K562 (cell line): ENCODE measurements around the gene PREX1. TPM values are rescaled to one million over a fixed set of nuclear protein-coding genes. Genes with fewer than 3 reads are reported as not detected.

Experiments used
- ATAC-seq: fragments of 200-7000 bp; cut with Tn5 transposase; 3 replicates; pipeline ENCODE4 v1.9.1; 2020; ENCODE audit warnings: moderate library complexity
- BruUV-seq: library from RNA; stranded (reverse); fragments of 400-500 nt; replicated peaks from 2 replicates; lab custom pipeline; 2021; lab: Mats Ljungman, UMichigan
- CTCF ChIA-PET: fragments of 300-600 bp; formaldehyde crosslinking; extraction: SDS; loops from one replicate; lab custom pipeline; 2021; ENCODE audit warnings: low intra/inter-chr PET ratio; lab: Yijun Ruan, JAX
- POLR2A ChIA-PET: fragments of 300-600, 350-650 bp; sonication (Branson Sonifier 250); formaldehyde crosslinking; extraction: SDS; loops from one replicate; lab custom pipeline; 2021; ENCODE audit warnings: antibody characterized with exemption, inconsistent platforms; lab: Yijun Ruan, JAX
- DNase-seq, 4 experiments: peaks; one replicate each; pipeline versions ENCODE4 v3.0.0 to v3.0.0-alpha.2; 2011 to 2018; ENCODE audit warnings: low spot score in 3 of 4, mixed read lengths in 3 of 4; ENCODE audit errors: extremely low read depth in 1 of 4
- FAIRE-seq: peaks from 2 replicates; lab custom pipeline; 2011; peaks lifted over from hg19 to GRCh38; lab: Jason Lieb, UNC
- H2AFZ ChIP-seq: 2 replicates; pipeline ENCODE4 v1.6.0; 2011; ENCODE audit warnings: low read depth, low read length, control low read depth, inconsistent platforms
- H3K27ac ChIP-seq: fragments of 200-600 bp; 3 replicates; pipeline ENCODE4 v1.8.0; 2011; ENCODE audit warnings: low read depth, mild to moderate bottlenecking, control low read depth, inconsistent platforms, low read length, moderate library complexity, mixed read lengths; ENCODE audit errors: extremely low read depth
- H3K27me3 ChIP-seq, 2 experiments: fragments of 300-600 bp in 1 of 2; 2 replicates in 1 of 2; 3 replicates in 1 of 2; pipeline versions ENCODE4 v1.6.0 to v1.8.0; 2011; ENCODE audit warnings: inconsistent platforms in 2 of 2, low read length in 2 of 2, mild to moderate bottlenecking in 1 of 2, mixed read lengths in 1 of 2, moderate library complexity in 1 of 2; ENCODE audit not compliant: control insufficient read depth in 2 of 2, insufficient read depth in 2 of 2
- H3K36me3 ChIP-seq: fragments of 300-600 bp; 3 replicates; pipeline ENCODE4 v1.8.0; 2011; ENCODE audit warnings: mild to moderate bottlenecking, low read length, inconsistent platforms; ENCODE audit not compliant: control insufficient read depth, insufficient read depth
- H3K4me1 ChIP-seq, 2 experiments: fragments of 200-600 bp in 1 of 2; replicated peaks in 1 of 2; 2 replicates in 1 of 2; 3 replicates in 1 of 2; pipeline versions ENCODE4 v1.5.1 to v1.8.0; 2011; ENCODE audit warnings: inconsistent platforms in 2 of 2, low read length in 2 of 2, mild to moderate bottlenecking in 1 of 2, mixed read lengths in 1 of 2, moderate library complexity in 1 of 2; ENCODE audit not compliant: control insufficient read depth in 2 of 2, insufficient read depth in 2 of 2
- H3K4me2 ChIP-seq: 2 replicates; pipeline ENCODE4 v1.6.1; 2011; ENCODE audit warnings: low read length, control low read depth, inconsistent platforms, mixed read lengths; ENCODE audit not compliant: insufficient read depth
- H3K4me3 ChIP-seq: fragments of 200-600 bp; sonication (generic), shearing (Covaris generic); 2 replicates; pipeline ENCODE4 v1.5.1; 2016; ENCODE audit warnings: control low read depth, inconsistent platforms
- H3K79me2 ChIP-seq: fragments of 200-600 bp; 3 replicates; pipeline ENCODE4 v1.8.0; 2011; ENCODE audit warnings: low read length, inconsistent platforms; ENCODE audit not compliant: control insufficient read depth, insufficient read depth
- H3K9ac ChIP-seq, 2 experiments: 2 replicates each; pipeline versions ENCODE4 v1.6.0 to v1.6.1; 2011; ENCODE audit warnings: low read depth in 2 of 2, low read length in 2 of 2, control low read depth in 1 of 2, inconsistent platforms in 1 of 2, mild to moderate bottlenecking in 1 of 2, mixed read lengths in 1 of 2; ENCODE audit not compliant: insufficient read depth in 1 of 2
- H3K9me1 ChIP-seq: one replicate; pipeline ENCODE4 v1.6.0; 2011; ENCODE audit warnings: inconsistent platforms, mild to moderate bottlenecking, low read length, moderate library complexity; ENCODE audit not compliant: control insufficient read depth, insufficient read depth
- H3K9me3 ChIP-seq: replicated peaks from 2 replicates; pipeline ENCODE4 v1.5.1; 2011; ENCODE audit warnings: low read depth, low read length, inconsistent platforms; ENCODE audit not compliant: control insufficient read depth, insufficient read depth
- H4K20me1 ChIP-seq: replicated peaks from 2 replicates; pipeline ENCODE4 v1.6.1; 2011; ENCODE audit warnings: low read length, inconsistent platforms, mixed read lengths; ENCODE audit not compliant: control insufficient read depth, insufficient read depth
- HMG20B ChIP-seq: fragments of 250-450 bp; sonication (Bioruptor Pico); IDR thresholded peaks from 2 replicates; pipeline ENCODE4 v1.5.0; 2021; ENCODE audit warnings: mild to moderate bottlenecking
- KLF13 ChIP-seq: fragments of 450-650 bp; IDR thresholded peaks from 2 replicates; pipeline ENCODE4 v1.6.1; 2016; ENCODE audit warnings: missing genetic modification characterization, low read depth, mild to moderate bottlenecking, missing compliant biosample characterization, moderate library complexity, borderline replicate concordance
- NCOR1 ChIP-seq: fragments of 450-650 bp; IDR thresholded peaks from 2 replicates; pipeline ENCODE4 v1.6.1; 2016; ENCODE audit warnings: mild to moderate bottlenecking, moderate library complexity
- SAFB ChIP-seq: fragments of 200-400 bp; formaldehyde crosslinking; IDR thresholded peaks from 2 replicates; pipeline ENCODE4 v1.6.1; 2017; ENCODE audit warnings: low read depth, low read length, borderline replicate concordance
- SMAD3 ChIP-seq: fragments of 450-650 bp; formaldehyde crosslinking; conservative IDR thresholded peaks from 2 replicates; pipeline ENCODE4 v1.4.0; 2020; ENCODE audit warnings: mild to moderate bottlenecking
- SRF ChIP-seq, 2 experiments: fragments of 250-450, 450-650 bp in 1 of 2; sonication (Bioruptor Pico) in 1 of 2; sonication (generic) in 1 of 2; formaldehyde crosslinking; IDR thresholded peaks; 2 replicates each; pipeline versions ENCODE4 v1.5.0 to v1.5.1; 2020 to 2022; ENCODE audit warnings: mild to moderate bottlenecking in 1 of 2, missing genetic modification reagents in 1 of 2
- SRSF7 ChIP-seq: fragments of 200-400 bp; formaldehyde crosslinking; optimal IDR thresholded peaks from 2 replicates; pipeline ENCODE3; 2017; ENCODE audit warnings: mild to moderate bottlenecking, low read depth, low read length
- TAL1 ChIP-seq: fragments of 450-650 bp; IDR thresholded peaks from 2 replicates; pipeline ENCODE4 v1.6.1; 2016; ENCODE audit warnings: mild to moderate bottlenecking
- ZNF282 ChIP-seq: sonication (generic); formaldehyde crosslinking; IDR thresholded peaks from 2 replicates; pipeline ENCODE4 v1.8.1; 2023; ENCODE audit warnings: missing genetic modification reagents
- ZNF324 ChIP-seq: fragments of 250-450 bp; sonication (Bioruptor Pico); IDR thresholded peaks from 2 replicates; pipeline ENCODE4 v1.4.0; 2020; ENCODE audit warnings: mild to moderate bottlenecking
- ZNF408 ChIP-seq: fragments of 250-450 bp; sonication (Bioruptor Pico); IDR thresholded peaks from 2 replicates; pipeline ENCODE4 v1.4.0; 2020; ENCODE audit warnings: low read depth, mild to moderate bottlenecking, moderate library complexity
- ZNF668 ChIP-seq: fragments of 250-450 bp; sonication (Bioruptor Pico); IDR thresholded peaks from 2 replicates; pipeline ENCODE4 v1.8.0; 2022; ENCODE audit warnings: mild to moderate bottlenecking, inconsistent platforms
- ZNF830 ChIP-seq: fragments of 250-450 bp; sonication (Bioruptor Pico); IDR thresholded peaks from 2 replicates; pipeline ENCODE4 v1.5.0; 2021; ENCODE audit warnings: mild to moderate bottlenecking
- WGBS: fragments of 100-300 bp; shearing (Covaris generic); methylation state at CpG from one replicate; pipeline ENCODE4 v1.1.6; 2016; ENCODE audit warnings: low coverage, mixed read lengths; ENCODE audit not compliant: insufficient coverage; ENCODE audit errors: missing lambda C conversion rate; 5-methylcytosine and 5-hydroxymethylcytosine counted together
- in situ Hi-C: fragments of 300-500 bp; cut with MboI; formaldehyde crosslinking; loops from 4 replicates; pipeline ENCODE4 v1.15.0; 2018; ENCODE audit warnings: inconsistent platforms, mixed read lengths
- intact Hi-C: fragments of 100-400 bp; cut with micrococcal nuclease; formaldehyde crosslinking; loops from 2 replicates; pipeline ENCODE4 v1.14.2; 2022
- polyA plus RNA-seq, 8 experiments: library from polyadenylated mRNA; depleted of rRNA in 4 of 8; stranded (reverse) in 5 of 8; unstranded in 3 of 8; fragments of >200 nt; fragmentation: Nextera tagmentation in 2 of 8; fragmentation: Illumina TruSeq in 1 of 8; extraction: Ambion mirVana in 2 of 8; extraction: Trizol in 1 of 8; gene quantifications; 2 replicates each; pipeline versions ENCODE4 v1.2.1 to v1.2.3, GENCODE V29; 2011 to 2014; ENCODE audit warnings: inconsistent platforms in 1 of 8, missing spikeins in 1 of 8
- total RNA-seq, 7 experiments: library from RNA; depleted of rRNA in 6 of 7; stranded (reverse); fragments of >200 nt in 6 of 7; fragmentation: Illumina TruSeq in 2 of 7; extraction: Trizol in 2 of 7; gene quantifications; 2 replicates each; pipeline versions ENCODE4 v1.2.1 to v1.2.3, GENCODE V29; 2011 to 2021; ENCODE audit warnings: low replicate concordance in 1 of 7
- TF ChIP-seq, protein P1 (sequence below): sonication (generic); formaldehyde crosslinking; IDR thresholded peaks from 2 replicates; pipeline ENCODE4 v1.8.0; 2023; ENCODE audit warnings: missing genetic modification reagents, mild to moderate bottlenecking, borderline replicate concordance
- TF ChIP-seq, protein P2 (sequence below): sonication (generic); formaldehyde crosslinking; IDR thresholded peaks from 2 replicates; pipeline ENCODE4 v1.8.0; 2022; ENCODE audit warnings: mild to moderate bottlenecking, low read depth, missing genetic modification reagents

Gene PREX1
- total and polyA plus RNA-seq, 9 of the 15 experiments (the other 6 are each of a cell fraction or from before 2014, with no cell fraction given): 0.37 to 10.4 (median 4.8) TPM

DNA sequence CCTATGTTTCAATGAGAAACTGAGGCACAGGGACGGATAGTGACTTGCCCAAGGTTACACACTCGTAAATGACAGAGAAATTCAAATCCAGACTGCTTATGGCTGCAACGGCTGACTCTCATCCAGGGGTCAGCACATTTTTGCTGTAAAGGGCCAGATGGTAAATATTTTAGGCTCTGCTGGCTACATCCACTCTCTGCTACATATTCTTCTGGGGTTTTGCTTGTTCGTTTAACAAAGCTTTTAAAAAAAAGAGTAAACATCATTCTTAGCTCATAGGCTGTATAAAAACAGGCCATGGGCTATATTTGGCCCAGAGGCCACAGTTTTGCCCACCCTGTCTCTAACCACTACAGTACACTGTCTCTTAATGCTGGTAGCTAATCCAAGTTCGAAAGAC, 103.4 kb downstream of the PREX1 start:
- CTCF ChIA-PET: no interaction called here
- no peak overlapping the region for H3K9ac ChIP-seq
- FAIRE-seq (no peak), ATAC-seq (no peak), DNase-seq (no peak)
- in situ Hi-C loops (no loop called here), intact Hi-C loops (no loop called here)
- H3K4me3 ChIP-seq: no peak overlapping the region
- no peaks in the 10 kb centered on the region for H3K9me3 ChIP-seq
- POLR2A ChIA-PET: no interaction called here
- H3K79me2 ChIP-seq: no peaks in the 10 kb centered on the region
- 38% methylated on average over 5 of the region's 5 CpGs for WGBS
- no peaks in the 10 kb centered on the region for H3K27me3 ChIP-seq
- H3K4me2 ChIP-seq: no peak overlapping the region
- no peak overlapping the region for H3K27ac ChIP-seq
- peaks cover 4% of the 10 kb centered on the region; the same call in 1 of the 2 replicates for H4K20me1 ChIP-seq
- no TSS peak for BruUV-seq
- no peaks in the 10 kb centered on the region; the same call in 2 of the 3 replicates for H3K36me3 ChIP-seq
- no peak overlapping the region for H2AFZ ChIP-seq
- H3K9me1 ChIP-seq: no peaks in the 10 kb centered on the region
- H3K4me1 ChIP-seq: peaks cover 9 to 13% of the 10 kb centered on the region in 2 experiments; a peak in 4 of 5 replicates
- TF ChIP-seq ZNF324 (CRISPR knock-in tag) (no peak), TAL1 (no peak), ZNF408 (CRISPR knock-in tag) (no peak), NCOR1 (no peak), HMG20B (CRISPR knock-in tag) (no peak), SRSF7 (no peak), ZNF668 (no peak), KLF13 (tag) (no peak), ZNF830 (CRISPR knock-in tag) (no peak), SMAD3 (CRISPR knock-in tag) (no peak), ZNF282 (CRISPR knock-in tag) (no peak), SAFB (no peak), SRF (CRISPR knock-in tag; IDR thresholded peaks at IDR 0.05) (no peak)
- TF ChIP-seq, protein P1, sequence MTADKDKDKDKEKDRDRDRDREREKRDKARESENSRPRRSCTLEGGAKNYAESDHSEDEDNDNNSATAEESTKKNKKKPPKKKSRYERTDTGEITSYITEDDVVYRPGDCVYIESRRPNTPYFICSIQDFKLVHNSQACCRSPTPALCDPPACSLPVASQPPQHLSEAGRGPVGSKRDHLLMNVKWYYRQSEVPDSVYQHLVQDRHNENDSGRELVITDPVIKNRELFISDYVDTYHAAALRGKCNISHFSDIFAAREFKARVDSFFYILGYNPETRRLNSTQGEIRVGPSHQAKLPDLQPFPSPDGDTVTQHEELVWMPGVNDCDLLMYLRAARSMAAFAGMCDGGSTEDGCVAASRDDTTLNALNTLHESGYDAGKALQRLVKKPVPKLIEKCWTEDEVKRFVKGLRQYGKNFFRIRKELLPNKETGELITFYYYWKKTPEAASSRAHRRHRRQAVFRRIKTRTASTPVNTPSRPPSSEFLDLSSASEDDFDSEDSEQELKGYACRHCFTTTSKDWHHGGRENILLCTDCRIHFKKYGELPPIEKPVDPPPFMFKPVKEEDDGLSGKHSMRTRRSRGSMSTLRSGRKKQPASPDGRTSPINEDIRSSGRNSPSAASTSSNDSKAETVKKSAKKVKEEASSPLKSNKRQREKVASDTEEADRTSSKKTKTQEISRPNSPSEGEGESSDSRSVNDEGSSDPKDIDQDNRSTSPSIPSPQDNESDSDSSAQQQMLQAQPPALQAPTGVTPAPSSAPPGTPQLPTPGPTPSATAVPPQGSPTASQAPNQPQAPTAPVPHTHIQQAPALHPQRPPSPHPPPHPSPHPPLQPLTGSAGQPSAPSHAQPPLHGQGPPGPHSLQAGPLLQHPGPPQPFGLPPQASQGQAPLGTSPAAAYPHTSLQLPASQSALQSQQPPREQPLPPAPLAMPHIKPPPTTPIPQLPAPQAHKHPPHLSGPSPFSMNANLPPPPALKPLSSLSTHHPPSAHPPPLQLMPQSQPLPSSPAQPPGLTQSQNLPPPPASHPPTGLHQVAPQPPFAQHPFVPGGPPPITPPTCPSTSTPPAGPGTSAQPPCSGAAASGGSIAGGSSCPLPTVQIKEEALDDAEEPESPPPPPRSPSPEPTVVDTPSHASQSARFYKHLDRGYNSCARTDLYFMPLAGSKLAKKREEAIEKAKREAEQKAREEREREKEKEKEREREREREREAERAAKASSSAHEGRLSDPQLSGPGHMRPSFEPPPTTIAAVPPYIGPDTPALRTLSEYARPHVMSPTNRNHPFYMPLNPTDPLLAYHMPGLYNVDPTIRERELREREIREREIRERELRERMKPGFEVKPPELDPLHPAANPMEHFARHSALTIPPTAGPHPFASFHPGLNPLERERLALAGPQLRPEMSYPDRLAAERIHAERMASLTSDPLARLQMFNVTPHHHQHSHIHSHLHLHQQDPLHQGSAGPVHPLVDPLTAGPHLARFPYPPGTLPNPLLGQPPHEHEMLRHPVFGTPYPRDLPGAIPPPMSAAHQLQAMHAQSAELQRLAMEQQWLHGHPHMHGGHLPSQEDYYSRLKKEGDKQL (CRISPR knock-in tag): no peak
- TF ChIP-seq, protein P2, sequence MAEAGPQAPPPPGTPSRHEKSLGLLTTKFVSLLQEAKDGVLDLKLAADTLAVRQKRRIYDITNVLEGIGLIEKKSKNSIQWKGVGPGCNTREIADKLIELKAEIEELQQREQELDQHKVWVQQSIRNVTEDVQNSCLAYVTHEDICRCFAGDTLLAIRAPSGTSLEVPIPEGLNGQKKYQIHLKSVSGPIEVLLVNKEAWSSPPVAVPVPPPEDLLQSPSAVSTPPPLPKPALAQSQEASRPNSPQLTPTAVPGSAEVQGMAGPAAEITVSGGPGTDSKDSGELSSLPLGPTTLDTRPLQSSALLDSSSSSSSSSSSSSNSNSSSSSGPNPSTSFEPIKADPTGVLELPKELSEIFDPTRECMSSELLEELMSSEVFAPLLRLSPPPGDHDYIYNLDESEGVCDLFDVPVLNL (CRISPR knock-in tag): no peak
